Erythroblast (primary cell): Measurements from ENCODE around the gene KIR2DL4.
"Not testable (repeated sequence)": the region's sequence is repeated elsewhere in the genome, so short reads cannot be mapped to it uniquely, and the experiment has no call there.

Experiments used
- GATA1 ChIP-seq: IDR thresholded peaks from 2 replicates; pipeline ENCODE4 v1.6.1; 2011; ENCODE audit warnings: low read depth, mild to moderate bottlenecking, control low read depth, low read length, moderate library complexity
- POLR2A ChIP-seq: IDR thresholded peaks from 2 replicates; pipeline ENCODE4 v1.6.1; 2011; ENCODE audit warnings: mild to moderate bottlenecking, low read length

DNA sequence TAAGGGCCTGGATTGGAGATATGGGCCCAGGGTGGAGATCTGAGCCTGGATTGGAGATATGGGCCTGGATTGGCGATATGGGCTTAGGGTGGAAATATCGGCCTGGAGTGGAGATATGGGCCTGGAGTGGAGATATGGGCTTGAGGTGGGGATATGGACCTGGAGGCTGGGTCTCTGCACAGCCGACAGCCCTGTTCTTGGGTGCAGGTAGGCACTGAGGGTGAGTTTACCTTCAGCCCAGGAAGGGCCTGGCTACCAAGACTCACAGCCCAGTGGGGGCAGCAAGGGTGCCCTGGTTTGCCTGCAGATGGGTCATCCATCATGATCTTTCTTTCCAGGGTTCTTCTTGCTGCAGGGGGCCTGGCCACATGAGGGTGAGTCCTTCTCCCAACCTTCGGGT is 32.9 kb upstream of the KIR2DL4 start:
- not testable (repeated sequence) for TF ChIP-seq POLR2A, GATA1
